K562 (cell line): ENCODE results near the gene DNAH5.

Experiments used
- ATF7 ChIP-seq: fragments of 450-650 bp; IDR thresholded peaks from 2 replicates; pipeline ENCODE4 v1.7.1; 2014; ENCODE audit warnings: mild to moderate bottlenecking, moderate library complexity
- GATAD2A ChIP-seq: fragments of 450-650 bp; IDR thresholded peaks from 2 replicates; pipeline ENCODE4 v1.6.1; 2017
- HCFC1 ChIP-seq: IDR thresholded peaks from 2 replicates; pipeline ENCODE4 v1.6.1; 2012; ENCODE audit warnings: low read depth, low read length, improper control_type of control experiment
- NRF1 ChIP-seq, 2 experiments: fragments of 450-650 bp; IDR thresholded peaks in 1 of 2; conservative IDR thresholded peaks in 1 of 2; 2 replicates each; pipeline ENCODE4 v1.6.1; 2014; ENCODE audit warnings: mild to moderate bottlenecking in 2 of 2
- POLR2A ChIP-seq: fragments of 450-650 bp; conservative IDR thresholded peaks from 2 replicates; pipeline ENCODE4 v1.6.1; 2016
- POLR2G ChIP-seq: fragments of 200-400 bp; formaldehyde crosslinking; IDR thresholded peaks from 2 replicates; pipeline ENCODE4 v1.6.1; 2017; ENCODE audit warnings: low read depth, mild to moderate bottlenecking, antibody characterized with exemption, low read length, moderate library complexity
- RCOR1 ChIP-seq, 2 experiments: IDR thresholded peaks; 2 replicates each; pipeline ENCODE4 v1.6.1; 2012; ENCODE audit warnings: low read depth in 2 of 2, low read length in 2 of 2, borderline replicate concordance in 1 of 2, improper control_type of control experiment in 1 of 2
- RNF2 ChIP-seq: sonication (generic); IDR thresholded peaks from 2 replicates; pipeline ENCODE4 v1.6.1; 2016
- SMAD4 ChIP-seq: fragments of 250-450 bp; sonication (Bioruptor Pico); conservative IDR thresholded peaks from 2 replicates; pipeline ENCODE4 v1.8.0; 2021; ENCODE audit warnings: inconsistent platforms, mild to moderate bottlenecking, moderate library complexity
- SRSF9 ChIP-seq: fragments of 200-400 bp; formaldehyde crosslinking; IDR thresholded peaks from 2 replicates; pipeline ENCODE4 v1.6.1; 2017; ENCODE audit warnings: low read depth, low read length, borderline replicate concordance
- ZNF589 ChIP-seq: fragments of 200-800 bp; sonication (Bioruptor generic); IDR thresholded peaks from 2 replicates; pipeline ENCODE4 v1.6.1; 2016; ENCODE audit warnings: low read depth, missing genetic modification characterization, missing compliant biosample characterization
- ZNF766 ChIP-seq: fragments of 200-800 bp; sonication (Bioruptor generic); conservative IDR thresholded peaks from 2 replicates; pipeline ENCODE4 v1.6.1; 2016; ENCODE audit warnings: missing genetic modification characterization, missing compliant biosample characterization
- TF ChIP-seq, protein P1 (sequence below): sonication (generic); formaldehyde crosslinking; IDR thresholded peaks from 2 replicates; pipeline ENCODE4 v1.8.0; 2022; ENCODE audit warnings: missing genetic modification reagents, mild to moderate bottlenecking, borderline replicate concordance
- TF ChIP-seq, protein P2 (sequence below): fragments of 250-450 bp; sonication (Bioruptor Pico); IDR thresholded peaks from 2 replicates; pipeline ENCODE4 v1.8.0; 2021; ENCODE audit warnings: moderate library complexity, mild to moderate bottlenecking, inconsistent platforms

DNA sequence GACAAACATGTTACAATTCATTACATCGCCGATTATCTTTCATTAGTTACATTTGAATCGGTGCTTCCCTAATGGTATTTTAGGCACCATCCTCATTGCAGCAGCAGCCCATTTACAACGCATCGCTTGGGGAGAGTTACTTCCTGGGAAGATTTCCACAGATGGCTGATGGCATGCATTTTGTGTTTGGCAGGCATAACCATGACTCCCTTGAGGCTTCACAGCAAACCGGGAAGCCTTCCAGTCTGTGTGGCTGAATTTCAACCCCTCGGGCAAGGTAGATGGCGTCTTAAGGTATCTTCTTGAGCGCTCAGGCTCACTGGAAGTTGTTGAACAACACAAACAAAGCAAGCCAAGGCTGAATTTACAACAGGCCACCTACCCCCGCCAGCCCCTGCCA is 1.6 kb upstream of the DNAH5 start:
- no peak for TF ChIP-seq SRSF9
- TF ChIP-seq, protein P1, sequence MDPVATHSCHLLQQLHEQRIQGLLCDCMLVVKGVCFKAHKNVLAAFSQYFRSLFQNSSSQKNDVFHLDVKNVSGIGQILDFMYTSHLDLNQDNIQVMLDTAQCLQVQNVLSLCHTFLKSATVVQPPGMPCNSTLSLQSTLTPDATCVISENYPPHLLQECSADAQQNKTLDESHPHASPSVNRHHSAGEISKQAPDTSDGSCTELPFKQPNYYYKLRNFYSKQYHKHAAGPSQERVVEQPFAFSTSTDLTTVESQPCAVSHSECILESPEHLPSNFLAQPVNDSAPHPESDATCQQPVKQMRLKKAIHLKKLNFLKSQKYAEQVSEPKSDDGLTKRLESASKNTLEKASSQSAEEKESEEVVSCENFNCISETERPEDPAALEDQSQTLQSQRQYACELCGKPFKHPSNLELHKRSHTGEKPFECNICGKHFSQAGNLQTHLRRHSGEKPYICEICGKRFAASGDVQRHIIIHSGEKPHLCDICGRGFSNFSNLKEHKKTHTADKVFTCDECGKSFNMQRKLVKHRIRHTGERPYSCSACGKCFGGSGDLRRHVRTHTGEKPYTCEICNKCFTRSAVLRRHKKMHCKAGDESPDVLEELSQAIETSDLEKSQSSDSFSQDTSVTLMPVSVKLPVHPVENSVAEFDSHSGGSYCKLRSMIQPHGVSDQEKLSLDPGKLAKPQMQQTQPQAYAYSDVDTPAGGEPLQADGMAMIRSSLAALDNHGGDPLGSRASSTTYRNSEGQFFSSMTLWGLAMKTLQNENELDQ (CRISPR knock-in tag), result no peak
- TF ChIP-seq SMAD4 (CRISPR knock-in tag), result no peak
- no peak for TF ChIP-seq GATAD2A
- no peak for TF ChIP-seq ZNF766 (CRISPR knock-in tag)
- no peak for TF ChIP-seq POLR2G
- no peak for TF ChIP-seq RCOR1 (IDR thresholded peaks at IDR 0.05; ENCODE audit: borderline replicate concordance in 1 of 2, low read depth in 2 of 2, low read length in 2 of 2)
- no peak for TF ChIP-seq ZNF589 (CRISPR knock-in tag)
- TF ChIP-seq, protein P2, sequence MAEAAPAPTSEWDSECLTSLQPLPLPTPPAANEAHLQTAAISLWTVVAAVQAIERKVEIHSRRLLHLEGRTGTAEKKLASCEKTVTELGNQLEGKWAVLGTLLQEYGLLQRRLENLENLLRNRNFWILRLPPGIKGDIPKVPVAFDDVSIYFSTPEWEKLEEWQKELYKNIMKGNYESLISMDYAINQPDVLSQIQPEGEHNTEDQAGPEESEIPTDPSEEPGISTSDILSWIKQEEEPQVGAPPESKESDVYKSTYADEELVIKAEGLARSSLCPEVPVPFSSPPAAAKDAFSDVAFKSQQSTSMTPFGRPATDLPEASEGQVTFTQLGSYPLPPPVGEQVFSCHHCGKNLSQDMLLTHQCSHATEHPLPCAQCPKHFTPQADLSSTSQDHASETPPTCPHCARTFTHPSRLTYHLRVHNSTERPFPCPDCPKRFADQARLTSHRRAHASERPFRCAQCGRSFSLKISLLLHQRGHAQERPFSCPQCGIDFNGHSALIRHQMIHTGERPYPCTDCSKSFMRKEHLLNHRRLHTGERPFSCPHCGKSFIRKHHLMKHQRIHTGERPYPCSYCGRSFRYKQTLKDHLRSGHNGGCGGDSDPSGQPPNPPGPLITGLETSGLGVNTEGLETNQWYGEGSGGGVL (CRISPR knock-in tag), result no peak
- TF ChIP-seq RNF2, result no peak
- no peak for TF ChIP-seq NRF1 (conservative IDR thresholded peaks at IDR 0.05 in 1 of 2, IDR thresholded peaks at IDR 0.05 in 1 of 2)
- no peak for TF ChIP-seq HCFC1
- TF ChIP-seq ATF7, result no peak
- TF ChIP-seq POLR2A, result no peak
